HG02981 (cell line): ENCODE results near the gene POMT1.
"Not testable (repeated sequence)": the region's sequence is repeated elsewhere in the genome, so short reads cannot be mapped to it uniquely, and the experiment has no call there.

Source experiments
- ATAC-seq: cut with Tn5 transposase; IDR thresholded peaks from one replicate; pipeline ENCODE4 v1.9.1; 2021; ENCODE audit warnings: mild to moderate bottlenecking, moderate library complexity; ENCODE audit not compliant: unreplicated experiment

Gene POMT1, protein sequence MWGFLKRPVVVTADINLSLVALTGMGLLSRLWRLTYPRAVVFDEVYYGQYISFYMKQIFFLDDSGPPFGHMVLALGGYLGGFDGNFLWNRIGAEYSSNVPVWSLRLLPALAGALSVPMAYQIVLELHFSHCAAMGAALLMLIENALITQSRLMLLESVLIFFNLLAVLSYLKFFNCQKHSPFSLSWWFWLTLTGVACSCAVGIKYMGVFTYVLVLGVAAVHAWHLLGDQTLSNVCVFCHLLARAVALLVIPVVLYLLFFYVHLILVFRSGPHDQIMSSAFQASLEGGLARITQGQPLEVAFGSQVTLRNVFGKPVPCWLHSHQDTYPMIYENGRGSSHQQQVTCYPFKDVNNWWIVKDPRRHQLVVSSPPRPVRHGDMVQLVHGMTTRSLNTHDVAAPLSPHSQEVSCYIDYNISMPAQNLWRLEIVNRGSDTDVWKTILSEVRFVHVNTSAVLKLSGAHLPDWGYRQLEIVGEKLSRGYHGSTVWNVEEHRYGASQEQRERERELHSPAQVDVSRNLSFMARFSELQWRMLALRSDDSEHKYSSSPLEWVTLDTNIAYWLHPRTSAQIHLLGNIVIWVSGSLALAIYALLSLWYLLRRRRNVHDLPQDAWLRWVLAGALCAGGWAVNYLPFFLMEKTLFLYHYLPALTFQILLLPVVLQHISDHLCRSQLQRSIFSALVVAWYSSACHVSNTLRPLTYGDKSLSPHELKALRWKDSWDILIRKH

GRCh38 chr9:131502781-131503625, at the start of gene POMT1:
TSS of gene POMT1 (plus strand) at chr9:131502918. CDS start at chr9:131504219, 1,301 bp downstream.
- peak; percentile 85 for ATAC-seq

DNA sequence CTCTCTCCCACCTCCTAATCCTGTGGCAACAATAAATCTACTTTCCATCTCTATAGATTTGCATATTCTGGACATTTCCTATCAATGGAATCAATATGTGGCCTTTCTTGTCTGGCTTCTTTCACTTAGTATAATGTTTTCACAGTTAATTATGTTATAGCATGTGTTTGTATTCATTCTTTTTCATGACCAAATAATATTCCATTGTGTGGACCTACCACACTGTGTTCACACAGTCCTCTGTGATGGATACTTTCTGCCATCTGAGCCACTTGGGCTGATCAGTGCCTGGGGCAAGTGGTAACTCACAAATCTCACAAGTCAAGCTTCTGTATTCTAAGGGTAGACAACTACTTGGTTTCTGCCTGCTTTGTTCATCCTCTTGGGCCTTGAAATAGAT, 48.7 kb upstream of the POMT1 start:
- ATAC-seq = no peak

- not testable (repeated sequence) for ATAC-seq
Measured at GRCh38 chr9:131455655-131456054, 47.1 kb upstream of the POMT1 start.

- no peak for ATAC-seq
Measured at GRCh38 chr9:131457746-131458145, 45.0 kb upstream of the POMT1 start.

DNA sequence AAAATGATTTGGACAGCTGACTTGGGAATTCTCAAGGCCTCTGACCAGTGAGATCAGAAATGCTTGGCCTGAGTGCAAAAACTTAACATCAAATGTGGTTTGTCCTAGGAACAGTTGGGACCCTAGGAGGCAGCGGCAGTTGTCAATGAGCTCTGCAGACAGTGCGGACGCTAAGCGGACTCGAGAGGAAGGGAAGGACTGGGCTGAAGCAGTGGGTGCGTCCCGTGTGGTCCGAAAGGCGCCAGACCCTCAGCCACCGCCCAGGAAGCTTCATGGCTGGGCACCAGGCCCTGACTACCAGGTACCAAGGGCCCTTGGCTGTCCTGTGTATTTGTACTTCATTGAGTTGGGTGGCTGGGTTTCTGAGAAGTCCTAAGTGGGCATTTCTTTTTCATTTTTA, 43.7 kb upstream of the POMT1 start:
- ATAC-seq = no peak

- ATAC-seq = no peak
Measured at GRCh38 chr9:131461166-131461565, 41.6 kb upstream of the POMT1 start.

GRCh38 chr9:131464354-131465000, 38.2 kb upstream of the POMT1 start:
- no peak for ATAC-seq

GRCh38 chr9:131465401-131465800, 37.3 kb upstream of the POMT1 start:
- no peak for ATAC-seq

GRCh38 chr9:131467214-131467935, 35.3 kb upstream of the POMT1 start:
- ATAC-seq = no peak

GRCh38 chr9:131468031-131468430, 34.7 kb upstream of the POMT1 start:
- ATAC-seq = no peak

GRCh38 chr9:131469356-131469755, 33.4 kb upstream of the POMT1 start:
- ATAC-seq = no peak

DNA sequence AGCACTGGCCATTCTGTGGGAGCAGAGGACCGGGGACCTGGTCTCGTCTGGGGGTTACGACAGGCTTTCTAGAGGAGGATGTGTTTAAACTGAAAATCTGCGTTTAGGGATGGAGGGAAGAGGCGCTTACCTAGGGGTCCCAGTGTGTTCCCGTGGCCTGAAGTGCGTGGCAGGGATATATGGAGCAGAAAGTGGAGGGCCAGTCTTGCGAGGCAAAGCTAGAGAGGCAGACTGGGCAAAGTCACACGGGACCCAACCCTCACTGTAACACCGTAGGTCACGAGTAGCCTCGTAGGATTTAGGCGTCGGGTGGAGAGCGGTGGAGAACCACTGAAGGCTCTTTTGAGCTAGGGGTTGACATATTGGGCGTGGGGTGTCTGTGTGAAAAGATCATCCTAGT, 32.8 kb upstream of the POMT1 start:
- no peak for ATAC-seq

DNA sequence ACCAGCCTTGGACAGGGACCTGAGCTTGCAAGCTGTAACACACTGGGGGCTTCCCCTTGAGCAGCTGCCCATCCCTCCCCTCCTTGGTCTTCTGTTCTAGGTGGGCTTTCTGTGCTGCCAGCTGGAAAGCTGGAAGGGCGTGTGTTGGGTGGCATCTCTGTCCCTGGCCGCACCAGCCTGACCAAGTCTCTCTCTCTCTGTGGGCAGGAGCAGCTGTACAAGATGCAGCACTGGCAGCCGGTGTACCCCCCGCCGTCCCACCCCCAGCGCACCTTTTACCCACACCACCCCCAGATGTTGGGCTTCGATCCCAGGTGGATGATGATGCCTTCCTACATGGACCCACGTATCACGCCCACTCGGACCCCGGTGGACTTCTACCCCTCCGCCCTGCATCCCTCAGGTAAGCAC, 32.1 kb upstream of the POMT1 start:
- ATAC-seq = no peak

GRCh38 chr9:131472085-131472484, 30.6 kb upstream of the POMT1 start:
- not testable (repeated sequence) for ATAC-seq

GRCh38 chr9:131473198-131473885, 29.4 kb upstream of the POMT1 start:
- no peak for ATAC-seq

GRCh38 chr9:131473891-131474290, 28.8 kb upstream of the POMT1 start:
- ATAC-seq = no peak

- ATAC-seq = no peak
Measured at GRCh38 chr9:131474711-131475110, 28.0 kb upstream of the POMT1 start.

DNA sequence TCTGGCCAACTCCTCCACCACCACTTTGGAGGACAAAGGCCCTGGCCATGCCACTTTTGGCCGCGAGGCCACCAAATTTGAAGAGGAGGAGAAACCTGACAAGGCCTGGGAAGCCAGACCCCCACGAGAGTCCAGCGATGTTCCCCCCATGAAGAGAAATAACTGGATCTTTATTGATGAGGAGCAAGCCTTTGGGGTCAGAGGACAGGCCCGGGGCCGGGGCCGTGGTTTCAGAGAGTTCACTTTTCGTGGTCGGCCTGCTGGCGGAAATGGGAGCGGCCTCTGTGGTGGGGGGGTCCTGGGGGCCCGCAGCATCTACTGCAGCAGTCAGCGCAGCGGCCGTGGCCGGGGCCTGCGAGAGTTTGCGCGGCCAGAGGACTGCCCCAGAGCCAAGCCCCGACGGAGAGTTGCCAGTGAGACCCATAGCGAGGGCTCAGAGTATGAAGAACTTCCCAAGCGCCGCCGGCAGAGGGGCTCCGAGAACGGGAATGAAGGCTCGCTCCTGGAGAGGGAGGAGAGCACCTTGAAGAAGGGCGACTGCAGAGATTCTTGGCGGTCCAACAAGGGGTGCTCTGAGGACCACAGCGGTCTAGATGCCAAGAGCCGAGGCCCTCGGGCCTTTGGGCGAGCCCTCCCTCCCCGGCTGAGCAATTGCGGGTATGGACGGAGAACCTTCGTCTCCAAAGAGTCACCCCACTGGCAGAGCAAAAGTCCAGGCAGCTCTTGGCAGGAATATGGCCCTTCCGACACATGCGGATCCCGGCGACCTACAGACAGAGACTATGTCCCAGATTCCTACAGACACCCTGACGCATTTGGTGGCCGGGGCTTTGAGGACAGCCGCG, 27.4 kb upstream of the POMT1 start:
- no peak for ATAC-seq
